Activated naive CD4-positive, alpha-beta T cell treated with anti-CD3 and anti-CD28 coated beads, Interleukin-2, amount 50 U/mL, for 24 hours (primary cell): ENCODE measurements around the gene STPG4.

Source experiments
- H3K27ac Mint-ChIP-seq: one replicate; pipeline ENCODE4 v1.8.0; 2021; ENCODE audit warnings: mild to moderate bottlenecking, mixed read lengths
- H3K27me3 Mint-ChIP-seq: one replicate; pipeline ENCODE4 v1.8.0; 2021; ENCODE audit warnings: mixed read lengths
- H3K36me3 Mint-ChIP-seq: one replicate; pipeline ENCODE4 v1.8.0; 2021; ENCODE audit warnings: mixed read lengths
- H3K4me1 Mint-ChIP-seq: one replicate; pipeline ENCODE4 v1.8.0; 2021; ENCODE audit warnings: mixed read lengths
- H3K4me3 Mint-ChIP-seq: one replicate; pipeline ENCODE4 v1.8.0; 2021; ENCODE audit warnings: mild to moderate bottlenecking, mixed read lengths
- H3K9me3 Mint-ChIP-seq: one replicate; pipeline ENCODE4 v1.8.0; 2021; ENCODE audit warnings: mixed read lengths

Gene STPG4

DNA sequence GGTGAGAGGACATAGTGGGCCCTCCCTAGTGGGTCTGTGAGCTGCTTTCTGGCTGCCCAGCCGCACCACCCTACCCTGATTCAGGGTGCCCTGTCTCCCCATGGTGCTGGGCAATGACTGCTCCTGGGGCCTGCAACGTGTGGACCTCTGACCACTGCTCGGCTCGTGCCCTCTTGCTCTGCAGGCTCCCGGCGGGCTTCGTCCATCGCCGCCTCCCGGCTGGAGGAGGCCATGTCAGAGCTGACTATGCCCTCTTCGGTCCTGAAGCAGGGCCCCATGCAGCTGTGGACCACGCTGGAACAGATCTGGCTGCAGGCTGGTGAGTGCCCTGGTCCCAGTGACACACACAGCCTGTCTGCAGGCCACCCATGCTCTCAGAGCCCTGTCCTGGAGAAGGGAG lies 103.5 kb downstream of the STPG4 start:
- no peaks in the 10 kb centered on the region for H3K27me3 Mint-ChIP-seq
- H3K27ac Mint-ChIP-seq, result no peak overlapping the region
- no peak overlapping the region for H3K4me3 Mint-ChIP-seq
- peaks cover 18% of the 10 kb centered on the region for H3K4me1 Mint-ChIP-seq
- no peaks in the 10 kb centered on the region for H3K9me3 Mint-ChIP-seq
- peaks cover 7% of the 10 kb centered on the region for H3K36me3 Mint-ChIP-seq

DNA sequence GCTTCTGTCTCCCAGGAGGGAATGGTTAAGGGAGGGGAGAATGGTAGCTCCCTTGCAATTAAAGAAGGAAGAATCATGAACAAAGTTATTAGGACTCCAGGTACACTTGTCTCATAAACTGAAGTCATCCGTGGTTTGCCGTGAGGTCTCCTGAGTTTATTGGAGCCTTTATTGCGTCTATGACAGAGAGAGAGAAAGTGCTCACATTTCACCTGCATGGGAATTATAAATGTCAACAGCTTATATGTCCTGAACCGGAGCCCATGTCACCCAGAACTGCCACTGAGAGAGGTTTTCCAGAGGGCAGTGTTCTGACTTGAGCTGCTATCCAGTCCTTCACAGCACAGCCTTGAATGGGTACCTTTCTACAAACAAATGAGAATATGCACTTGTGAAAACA lies 104.3 kb downstream of the STPG4 start:
- Mint-ChIP-seq H3K27me3 (no peaks in the 10 kb centered on the region), H3K4me3 (no peak overlapping the region), H3K9me3 (no peaks in the 10 kb centered on the region), H3K4me1 (peaks cover 10% of the 10 kb centered on the region), H3K27ac (no peak overlapping the region), H3K36me3 (peaks cover 8% of the 10 kb centered on the region)

DNA sequence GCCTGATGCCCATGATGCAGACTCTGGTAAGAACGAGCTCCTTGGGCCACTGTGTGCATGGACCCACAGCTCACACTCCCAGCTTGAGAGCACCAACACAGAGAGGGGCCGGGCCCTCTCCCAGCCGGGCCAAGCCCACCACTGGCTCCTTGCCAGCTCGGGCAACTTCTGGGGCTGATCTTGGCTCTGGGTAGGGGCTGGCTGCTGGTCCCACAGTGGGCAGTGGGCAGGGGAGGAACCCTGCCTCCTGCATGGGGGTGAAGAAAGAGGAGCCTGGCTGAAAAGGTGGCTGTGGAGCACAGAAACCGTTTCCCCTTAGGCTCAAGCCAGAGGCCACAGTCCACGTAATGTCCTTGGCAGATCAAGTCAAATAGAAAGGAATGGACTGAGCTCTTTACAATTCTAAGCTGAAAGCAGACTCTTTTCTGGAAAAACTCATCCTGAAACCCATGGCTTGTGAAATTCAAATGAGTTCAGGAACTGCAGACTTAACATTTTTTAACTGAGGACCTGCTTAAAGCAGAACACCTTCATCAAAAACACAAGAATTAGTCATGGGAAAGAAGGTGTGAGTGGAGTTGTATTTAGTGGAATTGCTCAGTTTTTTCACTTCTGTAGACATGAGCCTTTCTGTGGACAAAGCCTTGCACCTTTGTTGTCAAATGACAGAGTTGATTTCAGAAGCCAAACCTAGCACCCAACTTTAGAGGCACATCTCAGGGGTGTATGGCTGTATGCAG lies 104.9 kb downstream of the STPG4 start:
- Mint-ChIP-seq H3K4me1 (peaks cover 6% of the 10 kb centered on the region), H3K36me3 (peaks cover 10% of the 10 kb centered on the region), H3K27ac (no peak overlapping the region), H3K9me3 (no peaks in the 10 kb centered on the region), H3K4me3 (no peak overlapping the region), H3K27me3 (no peaks in the 10 kb centered on the region)

DNA sequence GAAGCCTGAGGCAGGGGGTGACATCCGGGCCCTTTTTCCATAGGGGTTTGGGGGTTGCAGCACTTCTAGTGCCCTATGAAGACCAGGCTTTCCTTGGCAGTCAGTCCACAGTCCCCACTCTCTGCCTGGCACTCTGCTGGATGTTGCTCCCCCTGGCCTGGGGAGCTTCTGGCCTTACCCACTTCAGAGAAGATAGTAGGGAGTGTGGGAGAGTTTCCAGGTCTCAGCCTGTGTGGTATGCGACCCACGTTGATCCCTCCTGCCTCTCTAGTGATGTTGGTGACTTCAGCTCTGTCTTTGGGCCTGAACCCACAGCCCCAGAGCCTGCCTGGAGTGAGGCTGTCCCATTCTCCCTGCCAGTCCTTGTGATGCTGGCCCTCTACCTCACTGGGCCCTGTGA lies 105.6 kb downstream of the STPG4 start:
- Mint-ChIP-seq H3K4me3 (no peak overlapping the region), H3K27me3 (no peaks in the 10 kb centered on the region), H3K9me3 (no peaks in the 10 kb centered on the region), H3K4me1 (no peaks in the 10 kb centered on the region), H3K27ac (no peak overlapping the region), H3K36me3 (peaks cover 9% of the 10 kb centered on the region)

DNA sequence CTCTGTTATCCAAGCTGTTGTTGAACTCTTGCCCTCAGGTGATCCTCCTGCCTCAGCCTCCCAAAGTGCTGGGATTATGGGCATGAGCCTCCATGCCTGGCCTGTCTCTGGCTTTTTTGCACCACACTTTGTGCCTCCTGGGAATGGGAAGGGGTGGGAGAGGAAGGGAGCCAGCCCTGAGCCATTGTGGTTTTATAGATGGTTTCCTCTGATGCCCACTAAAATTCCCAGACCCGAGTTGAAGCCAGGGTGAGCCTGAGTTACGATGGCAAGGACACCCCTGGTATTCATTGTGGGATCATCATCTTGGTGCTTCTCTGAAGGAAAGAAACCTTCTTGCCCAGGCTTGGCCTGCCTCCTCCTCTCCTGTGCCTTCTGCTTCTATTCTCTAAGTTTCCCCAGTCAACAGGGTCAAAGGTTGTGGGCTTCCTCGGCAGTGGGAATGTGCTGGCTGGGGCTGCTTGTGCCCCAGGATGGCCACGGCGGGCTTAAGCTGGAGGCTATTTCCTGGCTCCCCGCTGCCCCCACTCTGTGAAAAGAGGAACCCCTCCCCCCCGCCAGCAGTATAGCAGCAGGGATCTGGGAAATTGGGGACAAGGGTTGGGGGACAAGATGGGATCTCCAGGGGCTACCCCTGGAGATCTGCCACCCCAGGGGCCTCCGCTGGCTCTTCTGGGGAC lies 106.2 kb downstream of the STPG4 start:
- no peak overlapping the region for H3K4me3 Mint-ChIP-seq
- peaks cover 14% of the 10 kb centered on the region for H3K36me3 Mint-ChIP-seq
- H3K9me3 Mint-ChIP-seq, result no peaks in the 10 kb centered on the region
- H3K27ac Mint-ChIP-seq, result no peak overlapping the region
- no peaks in the 10 kb centered on the region for H3K4me1 Mint-ChIP-seq
- H3K27me3 Mint-ChIP-seq, result no peaks in the 10 kb centered on the region

DNA sequence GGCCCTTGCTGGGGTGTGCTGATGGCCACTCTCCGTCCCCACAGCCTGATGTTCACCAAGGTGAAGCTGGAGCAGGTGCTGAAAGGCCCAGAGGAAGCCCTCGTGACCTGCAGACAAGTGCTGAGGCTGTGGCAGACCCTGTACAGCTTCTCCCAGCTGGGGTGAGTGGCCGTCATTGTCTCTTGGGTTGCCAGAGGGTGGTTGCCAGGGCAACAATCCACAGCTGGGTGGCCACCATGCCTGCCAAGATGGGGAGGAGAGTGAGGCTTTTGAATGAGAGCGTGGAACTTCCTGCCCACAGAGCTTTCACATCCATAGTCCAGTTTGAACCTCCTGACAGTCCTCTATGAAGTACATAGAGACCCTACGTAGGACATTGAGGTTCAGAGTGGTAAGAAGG lies 108.8 kb downstream of the STPG4 start:
- no peak overlapping the region for H3K4me3 Mint-ChIP-seq
- H3K27ac Mint-ChIP-seq, result no peak overlapping the region
- H3K27me3 Mint-ChIP-seq, result no peaks in the 10 kb centered on the region
- H3K4me1 Mint-ChIP-seq, result no peaks in the 10 kb centered on the region
- H3K9me3 Mint-ChIP-seq, result no peaks in the 10 kb centered on the region
- H3K36me3 Mint-ChIP-seq, result peaks cover 10% of the 10 kb centered on the region

DNA sequence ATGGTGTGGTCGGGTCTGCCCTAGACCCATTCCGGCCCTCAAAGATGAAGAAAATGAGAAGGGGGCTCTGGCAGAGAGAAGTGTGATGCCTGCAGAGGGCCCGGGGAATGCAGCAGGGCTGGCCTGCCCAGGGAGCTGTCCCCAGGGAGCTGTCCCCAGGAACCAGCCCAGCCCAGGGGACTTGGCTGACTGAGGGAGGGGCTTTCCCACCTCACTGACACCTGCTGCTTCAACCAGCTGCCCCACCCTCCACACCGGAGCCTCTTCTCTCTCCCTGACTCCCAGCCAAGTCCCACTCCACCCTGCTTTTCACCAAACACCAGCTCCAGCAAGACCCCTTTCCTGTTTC lies 111.2 kb downstream of the STPG4 start:
- peaks cover 10% of the 10 kb centered on the region for H3K36me3 Mint-ChIP-seq
- no peak overlapping the region for H3K4me3 Mint-ChIP-seq
- H3K4me1 Mint-ChIP-seq, result peaks cover 5% of the 10 kb centered on the region

DNA sequence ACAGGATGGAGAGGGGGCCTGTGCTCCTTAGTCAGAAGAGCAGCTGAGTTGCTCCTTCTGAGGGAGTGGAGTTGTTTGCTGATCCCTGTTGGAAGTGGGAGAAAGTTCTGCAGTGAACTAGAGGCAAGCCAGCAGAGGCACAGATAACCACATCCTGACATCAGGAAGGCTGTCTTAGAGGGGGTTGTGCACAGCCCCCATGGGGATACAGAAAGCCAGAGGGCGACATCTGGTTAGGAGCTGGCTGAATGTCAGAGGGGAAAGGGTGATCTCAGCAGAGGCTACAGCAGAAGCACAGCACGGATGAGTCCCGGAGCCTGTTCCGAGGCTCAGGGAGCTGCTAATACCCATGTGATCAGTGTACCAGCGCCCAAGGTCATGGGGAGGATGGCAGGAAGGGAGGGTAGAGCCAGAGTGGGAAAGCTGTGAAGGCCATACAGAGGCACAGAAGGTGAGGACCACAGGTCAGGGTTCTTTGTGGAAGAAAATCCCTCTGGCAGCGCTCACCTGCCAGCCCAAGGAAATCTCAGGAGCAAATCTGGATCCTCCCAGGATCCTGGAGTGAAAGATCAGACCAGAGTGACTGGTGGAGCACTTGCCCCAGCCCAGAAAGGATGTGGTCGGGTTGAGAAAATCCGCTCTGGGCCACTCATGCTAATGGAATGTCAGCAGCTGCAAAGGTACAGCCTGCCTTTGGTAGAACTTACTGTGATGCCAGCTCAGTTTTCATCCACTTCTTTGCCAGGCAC lies 111.8 kb downstream of the STPG4 start:
- Mint-ChIP-seq H3K9me3 (no peaks in the 10 kb centered on the region), H3K36me3 (peaks cover 10% of the 10 kb centered on the region), H3K4me1 (peaks cover 8% of the 10 kb centered on the region), H3K4me3 (no peak overlapping the region), H3K27ac (no peak overlapping the region), H3K27me3 (no peaks in the 10 kb centered on the region)

More for the DNA sequence above, 111.2 kb downstream of the STPG4 start:
- no peaks in the 10 kb centered on the region for H3K9me3 Mint-ChIP-seq
- no peak overlapping the region for H3K27ac Mint-ChIP-seq
- H3K27me3 Mint-ChIP-seq, result no peaks in the 10 kb centered on the region

DNA sequence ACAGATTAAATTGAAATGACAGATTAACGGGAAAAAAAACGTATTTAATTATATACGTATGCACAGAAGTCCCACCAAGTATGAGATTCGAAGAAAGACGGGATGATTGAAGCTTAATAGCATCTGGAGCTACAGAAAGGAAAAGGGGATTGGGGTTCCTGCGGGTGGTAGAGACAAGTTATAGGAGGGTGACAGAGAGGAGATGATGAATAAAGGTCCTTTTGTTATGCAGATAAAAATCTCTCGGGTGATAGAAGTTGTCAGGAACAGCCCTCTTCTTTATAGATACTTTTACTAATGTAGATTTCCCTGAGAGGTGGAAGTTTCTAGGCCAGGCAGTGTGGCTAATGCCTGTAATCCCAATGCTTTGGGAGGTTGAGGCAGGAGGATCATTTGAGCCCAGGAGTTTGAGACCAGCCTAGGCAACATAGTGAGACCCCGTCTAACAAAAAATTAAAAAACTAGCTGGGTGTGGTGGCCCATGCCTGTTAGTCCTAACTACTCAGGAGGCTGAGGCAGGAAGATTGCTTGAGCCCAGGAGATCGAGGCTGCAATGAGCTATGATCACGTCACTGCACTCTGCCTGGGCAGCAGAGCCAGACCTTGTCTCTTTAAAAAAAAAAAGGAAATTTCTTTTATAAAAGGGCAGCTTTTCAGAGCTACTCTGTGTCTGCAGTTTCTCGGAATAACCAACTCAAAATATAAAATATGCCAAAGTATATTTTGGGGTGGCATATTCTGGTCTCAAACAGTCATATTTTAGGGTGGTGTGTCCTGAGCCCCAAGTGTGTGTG lies 113.0 kb downstream of the STPG4 start:
- H3K9me3 Mint-ChIP-seq, result no peaks in the 10 kb centered on the region
- H3K27ac Mint-ChIP-seq, result peak overlapping the region; percentile 41
- peaks cover 8% of the 10 kb centered on the region for H3K4me1 Mint-ChIP-seq
- peaks cover 12% of the 10 kb centered on the region for H3K36me3 Mint-ChIP-seq
- H3K27me3 Mint-ChIP-seq, result no peaks in the 10 kb centered on the region
- no peak overlapping the region for H3K4me3 Mint-ChIP-seq

DNA sequence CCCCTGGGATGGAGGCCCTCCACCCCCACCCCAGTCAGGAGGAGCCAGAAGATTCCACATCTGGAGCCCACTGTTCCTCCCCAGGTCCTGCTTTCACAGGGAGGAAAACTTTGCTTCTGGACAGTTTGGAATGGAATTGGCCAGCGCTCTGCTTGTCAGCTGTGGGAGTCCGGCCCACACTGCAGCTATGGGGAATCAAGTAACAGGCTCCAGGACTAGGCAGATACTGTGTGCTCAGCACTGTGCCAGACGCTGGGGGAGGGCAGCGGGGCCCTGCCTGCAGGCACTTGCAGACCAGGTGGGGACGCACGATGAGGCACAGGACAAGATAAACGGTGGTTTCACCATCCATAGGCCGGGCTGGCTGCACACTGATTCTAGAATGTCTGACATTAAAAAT lies 114.0 kb downstream of the STPG4 start:
- Mint-ChIP-seq H3K27ac (no peak overlapping the region), H3K27me3 (no peaks in the 10 kb centered on the region), H3K4me3 (no peak overlapping the region), H3K36me3 (peaks cover 12% of the 10 kb centered on the region), H3K4me1 (peaks cover 8% of the 10 kb centered on the region), H3K9me3 (no peaks in the 10 kb centered on the region)

DNA sequence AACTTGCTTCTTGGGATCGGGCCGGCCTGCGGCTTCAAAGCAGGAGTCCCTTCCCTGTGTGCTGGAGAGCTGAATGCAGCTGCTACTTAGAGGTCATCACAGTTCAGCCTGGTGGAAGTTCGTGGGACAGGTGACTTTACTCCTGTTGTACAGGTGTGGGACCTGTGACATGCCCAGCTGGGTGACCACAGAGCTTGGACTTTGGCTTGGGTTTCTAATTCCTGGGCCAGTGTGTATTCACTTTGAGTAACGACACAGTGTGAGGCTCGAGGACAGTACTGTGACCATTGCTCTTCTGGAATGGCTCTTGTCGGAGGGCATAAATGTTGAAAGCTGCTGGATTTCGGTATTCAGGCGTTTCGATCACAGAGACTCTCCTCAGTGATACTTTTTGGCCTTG lies 114.5 kb downstream of the STPG4 start:
- Mint-ChIP-seq H3K4me3 (no peak overlapping the region), H3K27ac (no peak overlapping the region), H3K9me3 (no peaks in the 10 kb centered on the region), H3K4me1 (peaks cover 8% of the 10 kb centered on the region), H3K36me3 (peaks cover 8% of the 10 kb centered on the region), H3K27me3 (no peaks in the 10 kb centered on the region)

DNA sequence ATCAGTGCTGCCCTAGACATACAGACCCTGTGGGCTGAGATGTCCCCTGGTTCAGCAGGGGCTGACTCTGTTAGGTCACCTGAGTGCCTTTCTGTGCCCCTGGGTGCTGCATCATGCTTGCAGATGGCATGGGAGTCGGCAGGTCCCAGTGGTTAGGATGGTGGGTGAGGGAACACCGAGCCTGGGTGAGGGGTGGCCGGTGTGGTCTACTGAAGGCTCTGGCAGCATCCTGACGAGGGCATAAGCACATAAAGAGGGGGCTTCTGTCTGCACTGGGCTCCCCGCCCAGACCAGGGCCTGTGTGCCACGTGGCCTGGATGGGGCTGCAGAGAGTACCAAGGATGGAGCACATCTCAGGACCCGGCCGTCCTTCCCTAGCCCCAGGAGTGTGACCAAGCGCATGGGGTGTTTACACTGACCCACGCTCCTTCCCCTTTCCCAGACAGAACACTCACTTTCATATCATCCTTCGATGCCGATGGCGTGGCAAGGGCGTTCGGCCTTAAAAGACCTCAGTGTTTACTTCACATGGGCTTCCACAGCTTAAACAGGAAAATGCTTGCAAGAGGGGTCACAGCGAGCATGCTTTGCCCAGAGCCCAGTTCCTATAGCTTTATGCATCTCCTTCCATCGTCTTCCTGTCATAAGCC lies 115.1 kb downstream of the STPG4 start:
- H3K27me3 Mint-ChIP-seq, result no peaks in the 10 kb centered on the region
- peaks cover 8% of the 10 kb centered on the region for H3K4me1 Mint-ChIP-seq
- H3K4me3 Mint-ChIP-seq, result no peak overlapping the region
- peaks cover 7% of the 10 kb centered on the region for H3K36me3 Mint-ChIP-seq
- H3K9me3 Mint-ChIP-seq, result no peaks in the 10 kb centered on the region
- H3K27ac Mint-ChIP-seq, result no peak overlapping the region

DNA sequence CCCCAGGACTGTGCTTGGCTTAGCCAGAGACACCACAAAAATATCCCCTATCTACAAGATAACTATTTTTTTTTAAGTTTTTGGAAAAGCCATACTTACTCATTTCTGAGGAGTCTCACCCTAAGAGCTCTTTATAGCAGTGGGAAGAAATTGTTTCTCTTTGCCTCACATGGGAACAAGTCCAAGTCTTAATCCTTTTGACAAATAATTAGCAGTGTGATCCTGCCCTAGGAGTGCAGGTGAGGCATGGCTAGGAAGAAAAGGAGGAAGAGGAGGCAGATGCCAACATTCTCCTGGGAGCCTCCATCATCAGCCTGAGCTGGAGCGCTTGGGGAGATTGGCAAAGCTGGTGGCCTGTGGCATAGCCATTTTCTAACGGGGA lies 115.6 kb downstream of the STPG4 start:
- peaks cover 8% of the 10 kb centered on the region for H3K4me1 Mint-ChIP-seq
- H3K4me3 Mint-ChIP-seq, result no peak overlapping the region
- peaks cover 7% of the 10 kb centered on the region for H3K36me3 Mint-ChIP-seq

DNA sequence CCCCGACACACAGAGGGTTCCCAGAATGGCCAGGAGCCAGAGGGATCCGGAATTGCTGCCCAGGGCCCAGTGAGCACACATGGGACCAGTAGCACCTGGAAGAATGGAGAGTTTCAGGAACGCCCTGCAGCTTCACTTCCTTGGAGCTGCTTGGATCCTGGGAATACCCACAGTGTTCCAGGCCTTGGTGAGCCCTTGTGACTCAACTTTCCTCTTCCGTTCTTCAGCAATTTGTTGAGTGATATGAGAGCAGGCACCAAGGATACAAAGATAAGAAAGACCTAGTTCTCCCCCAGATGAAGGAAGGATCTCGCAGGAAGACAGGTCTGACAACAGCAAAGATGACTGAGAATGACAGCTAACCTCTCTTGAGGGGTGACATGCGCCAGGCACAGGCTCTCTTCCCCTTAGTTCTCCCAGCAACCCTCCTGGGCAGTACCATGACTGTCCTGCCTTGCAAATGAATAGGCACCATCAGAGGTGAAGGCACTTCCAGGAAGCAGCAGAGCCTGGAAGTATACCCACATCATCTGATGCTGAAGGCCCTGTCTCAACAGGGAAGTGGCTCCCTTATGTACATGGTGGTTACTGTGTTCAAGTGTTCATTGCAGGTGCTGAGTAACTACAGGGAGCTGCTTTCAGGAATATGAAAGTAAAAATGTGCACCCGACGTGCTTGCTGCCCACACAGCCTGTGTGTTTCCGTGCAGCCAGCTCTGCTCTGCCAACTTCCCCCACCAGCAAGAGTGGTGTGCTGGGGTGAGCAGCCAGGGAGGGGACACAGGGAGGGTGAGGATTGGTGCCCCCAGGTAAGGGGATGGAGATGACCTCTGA lies 116.2 kb downstream of the STPG4 start:
- no peaks in the 10 kb centered on the region for H3K9me3 Mint-ChIP-seq
- H3K36me3 Mint-ChIP-seq, result peaks cover 1% of the 10 kb centered on the region
- H3K4me1 Mint-ChIP-seq, result peaks cover 8% of the 10 kb centered on the region
- no peak overlapping the region for H3K4me3 Mint-ChIP-seq
- H3K27ac Mint-ChIP-seq, result peak overlapping the region; percentile 59
- no peaks in the 10 kb centered on the region for H3K27me3 Mint-ChIP-seq

More for the DNA sequence above, 115.6 kb downstream of the STPG4 start:
- H3K27me3 Mint-ChIP-seq, result no peaks in the 10 kb centered on the region
- no peaks in the 10 kb centered on the region for H3K9me3 Mint-ChIP-seq
- no peak overlapping the region for H3K27ac Mint-ChIP-seq
